DND-41 (cell line): ENCODE data around the gene ITGA1.

ENCODE experiments used
- CTCF ChIP-seq: IDR thresholded peaks from 2 replicates; pipeline ENCODE4 v1.5.1; 2012; ENCODE audit warnings: borderline replicate concordance, low read length, moderate library complexity, mild to moderate bottlenecking; ENCODE audit not compliant: poor library complexity, severe bottlenecking; ENCODE audit errors: extremely low read depth
- EZH2 ChIP-seq: IDR thresholded peaks from 3 replicates; pipeline ENCODE4 v1.6.1; 2012; ENCODE audit warnings: borderline replicate concordance, low read depth, mild to moderate bottlenecking, moderate library complexity, low read length, inconsistent platforms; ENCODE audit not compliant: severe bottlenecking

GRCh38 chr5:52983731-52984636 lies 196.3 kb downstream of the ITGA1 start:
- TF ChIP-seq CTCF (no peak), EZH2 (no peak)
